Activated CD4-positive, alpha-beta T cell treated with anti-CD3 and anti-CD28 coated beads for 36 hours (primary cell): ENCODE results near the gene PRELID1. TPM values are rescaled to one million over a fixed set of nuclear protein-coding genes. Genes with fewer than 3 reads are reported as not detected.

Source experiments
- total RNA-seq, 2 experiments: library from RNA; stranded (reverse); gene quantifications; one replicate each; pipeline ENCODE4 v1.2.3, GENCODE V29; 2021

Gene PRELID1
- total RNA-seq, 2 experiments from 2014 or later, result 266 to 362 TPM

Other genes starting within 250 kb of the PRELID1 start
- 1 to 10 TPM; 1.5 to 2.0 TPM for gene FGFR4, start 216.9 kb upstream of the PRELID1 start, total RNA-seq
- 10 to 100 TPM; 65.6 to 68.2 TPM for gene NSD1, start 170.0 kb upstream of the PRELID1 start, total RNA-seq
- 10 to 100 TPM; 10.9 to 21.0 TPM for gene RAB24, start 80 bp upstream of the PRELID1 start, total RNA-seq
- 10 to 100 TPM; 21.3 to 27.2 TPM for gene MXD3, start 8.1 kb downstream of the PRELID1 start, total RNA-seq
- 10 to 100 TPM; 74.5 to 92.1 TPM for gene LMAN2, start 47.9 kb downstream of the PRELID1 start, total RNA-seq
- 10 to 100 TPM; 43.8 to 62.0 TPM for gene RGS14, start 54.1 kb downstream of the PRELID1 start, total RNA-seq
- gene SLC34A1, start 80.6 kb downstream of the PRELID1 start, total RNA-seq, result under 1 TPM in 1 of 2 experiments, not detected in 1; 0.14 TPM
- gene PFN3, start 96.9 kb downstream of the PRELID1 start, total RNA-seq, result not detected
- 1 to 10 TPM; 3.4 to 4.9 TPM for gene F12, start 105.8 kb downstream of the PRELID1 start, total RNA-seq
- gene GRK6, start 122.9 kb downstream of the PRELID1 start, total RNA-seq, result 100 to 1,000 TPM; 110 to 141 TPM
- gene PRR7, start 143.0 kb downstream of the PRELID1 start, total RNA-seq, result 10 to 100 TPM; 12.3 to 13.0 TPM
- gene DBN1, start 169.8 kb downstream of the PRELID1 start, total RNA-seq, result 10 to 100 TPM; 29.5 to 41.2 TPM
- 10 to 100 TPM; 41.9 to 50.2 TPM for gene PDLIM7, start 193.8 kb downstream of the PRELID1 start, total RNA-seq
- 1 to 10 TPM; 4.2 to 4.8 TPM for gene DOK3, start 206.0 kb downstream of the PRELID1 start, total RNA-seq
- 100 to 1,000 TPM; 192 to 197 TPM for gene DDX41, start 213.2 kb downstream of the PRELID1 start, total RNA-seq